ENCODE results near the gene CEACAM16.
"Not testable (repeated sequence)": the region's sequence is repeated elsewhere in the genome, so short reads cannot be mapped to it uniquely, and the experiment has no call there.

Gene CEACAM16

DNA sequence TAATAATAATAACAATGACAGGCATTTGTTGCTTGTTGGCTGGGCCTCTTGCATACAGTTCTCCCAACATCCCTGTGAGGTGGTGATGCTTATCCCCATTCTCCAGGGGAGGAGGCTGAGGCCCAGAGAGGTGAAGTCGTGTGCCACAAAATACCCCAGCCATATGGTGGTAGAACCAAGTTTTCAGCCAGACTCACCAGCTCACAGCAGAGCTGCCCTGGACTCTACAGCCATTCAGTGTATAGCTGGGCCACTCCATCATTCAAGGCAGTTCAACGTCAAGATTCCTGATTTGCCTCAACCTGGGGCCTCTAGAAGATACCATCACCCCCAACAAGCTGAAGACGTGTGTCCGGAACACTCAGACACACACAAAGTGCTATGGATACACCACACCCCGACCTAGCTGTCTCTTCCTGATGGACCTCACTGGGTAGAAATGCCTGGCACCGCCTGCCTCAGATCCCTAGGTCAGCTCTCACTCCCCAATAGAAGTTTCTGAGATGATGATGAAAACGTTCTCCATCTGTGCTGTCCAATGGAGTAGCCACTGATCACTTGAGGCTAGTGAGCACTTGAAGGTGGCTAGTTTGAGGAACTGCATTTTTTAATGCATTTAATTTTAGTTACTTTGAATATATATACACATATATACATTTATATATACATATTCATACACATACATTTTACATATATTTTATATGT is 31.9 kb upstream of the CEACAM16 start:
- H3K36me3 Mint-ChIP-seq (ENCODE audit: low read depth), result peaks cover 19% of the 10 kb centered on the region
- H3K27me3 Mint-ChIP-seq, result peaks cover 2% of the 10 kb centered on the region
- H3K27ac Mint-ChIP-seq, result no peak overlapping the region
- H3K4me1 Mint-ChIP-seq (ENCODE audit: low read depth), result no peaks in the 10 kb centered on the region
- intact Hi-C loops (cut with micrococcal nuclease), result no loop called here
- H3K9me3 Mint-ChIP-seq, result no peaks in the 10 kb centered on the region
- no peak overlapping the region for H3K4me3 Mint-ChIP-seq

DNA sequence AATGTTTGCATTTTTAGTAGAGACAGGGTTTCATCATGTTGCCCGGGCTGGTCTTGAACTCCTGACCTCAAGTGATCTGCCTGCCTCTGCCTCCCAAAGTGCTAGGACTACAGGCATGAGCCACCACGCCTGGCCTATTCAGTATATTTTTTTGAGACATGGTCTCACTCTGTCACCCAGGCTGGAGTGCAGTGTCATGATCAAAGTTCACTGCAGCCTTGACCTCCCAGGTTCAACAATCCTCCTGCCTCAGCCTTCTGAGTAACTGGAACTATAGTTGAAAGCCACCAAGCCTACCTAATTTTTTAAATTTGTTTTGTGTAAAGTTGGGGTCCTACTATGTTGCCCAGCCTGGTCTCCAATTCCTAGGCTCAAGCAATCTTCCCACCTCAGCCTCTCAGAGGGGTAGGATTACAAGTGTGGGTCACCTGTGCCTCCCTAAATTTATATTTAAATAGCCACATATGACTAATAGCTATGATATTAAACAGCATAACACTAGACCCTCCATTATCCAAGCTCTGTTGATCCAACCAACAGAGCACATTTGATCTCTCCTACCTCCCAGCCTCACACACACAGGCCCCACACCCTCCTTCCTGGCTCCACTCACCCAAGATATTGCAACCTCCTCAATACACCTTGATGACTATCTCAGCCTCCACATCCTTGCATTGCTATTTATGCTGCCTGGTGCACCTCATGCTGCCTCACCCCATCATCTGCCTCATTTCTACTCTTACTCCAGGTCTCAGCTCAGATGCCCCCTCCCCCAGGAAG is 29.8 kb upstream of the CEACAM16 start:
- intact Hi-C loops (cut with micrococcal nuclease), result no loop called here
- no peak overlapping the region for H3K27ac Mint-ChIP-seq
- peaks cover 2% of the 10 kb centered on the region for H3K27me3 Mint-ChIP-seq

DNA sequence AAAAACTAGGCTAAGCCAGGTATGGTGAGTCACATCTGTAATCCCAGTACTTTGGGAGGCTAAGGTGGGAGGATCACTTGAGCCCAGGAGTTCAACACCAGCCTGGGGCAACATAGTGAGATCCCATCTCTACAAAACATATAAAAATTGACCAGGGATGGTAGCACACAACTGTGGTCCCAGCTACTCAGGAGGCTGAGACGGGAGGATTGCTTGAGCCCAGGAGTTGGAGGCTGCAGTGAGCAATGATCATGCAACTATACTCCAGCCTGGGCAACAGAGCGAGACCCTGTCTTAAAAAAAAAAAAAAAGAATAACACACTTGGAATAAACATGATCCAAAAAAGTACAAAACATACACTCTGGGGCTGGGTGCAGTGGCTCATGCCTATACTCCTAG is 28.9 kb upstream of the CEACAM16 start:
- H3K4me3 Mint-ChIP-seq; intact Hi-C loops (cut with micrococcal nuclease); H3K27me3 Mint-ChIP-seq; H3K27ac Mint-ChIP-seq; H3K36me3 Mint-ChIP-seq (ENCODE audit: low read depth); H3K4me1 Mint-ChIP-seq (ENCODE audit: low read depth); H3K9me3 Mint-ChIP-seq: not testable (repeated sequence)

More for the DNA sequence above, 29.8 kb upstream of the CEACAM16 start:
- no peaks in the 10 kb centered on the region for H3K9me3 Mint-ChIP-seq
- H3K4me1 Mint-ChIP-seq (ENCODE audit: low read depth), result no peaks in the 10 kb centered on the region
- H3K36me3 Mint-ChIP-seq (ENCODE audit: low read depth), result no peaks in the 10 kb centered on the region
- H3K4me3 Mint-ChIP-seq, result no peak overlapping the region

GRCh38 chr19:44671400-44671799 is 27.6 kb upstream of the CEACAM16 start, which contains the start of gene CEACAM19:
Gene CEACAM19 (plus strand): TSS chr19:44671482. CDS start chr19:44671932, 450 bp downstream.
- H3K27me3 Mint-ChIP-seq, result peaks cover 3% of the 10 kb centered on the region

DNA sequence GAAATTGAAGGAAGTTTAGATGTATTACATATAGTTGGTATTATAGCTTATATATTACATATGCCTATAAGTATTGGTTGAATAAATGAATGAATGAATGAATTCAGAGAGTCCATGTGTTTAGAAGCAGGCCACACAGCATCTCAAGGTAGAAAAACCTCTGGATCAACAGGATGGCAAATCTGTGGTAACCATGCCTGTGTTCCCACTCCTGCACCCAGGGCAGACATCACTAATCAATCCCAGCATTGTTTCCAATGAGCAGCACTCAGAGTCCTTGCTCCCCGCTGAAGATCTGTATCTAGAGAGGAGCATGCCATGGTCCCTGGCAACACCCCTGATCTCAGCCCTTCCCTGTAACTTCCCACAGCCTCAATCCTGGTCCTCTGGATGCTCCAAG is 26.7 kb upstream of the CEACAM16 start:
- peaks cover 4% of the 10 kb centered on the region for H3K4me1 Mint-ChIP-seq (ENCODE audit: low read depth)
- H3K36me3 Mint-ChIP-seq (ENCODE audit: low read depth), result no peaks in the 10 kb centered on the region
- H3K4me3 Mint-ChIP-seq, result no peak overlapping the region
- H3K9me3 Mint-ChIP-seq, result no peaks in the 10 kb centered on the region
- peaks cover 3% of the 10 kb centered on the region for H3K27me3 Mint-ChIP-seq
- no peak overlapping the region for H3K27ac Mint-ChIP-seq
- intact Hi-C loops (cut with micrococcal nuclease), result no loop called here

More at GRCh38 chr19:44671400-44671799, 27.6 kb upstream of the CEACAM16 start, which contains the start of gene CEACAM19:
- Mint-ChIP-seq H3K27ac (no peak within 1 kb of the TSS), H3K4me1 (ENCODE audit: low read depth) (no peaks in the 10 kb centered on the region), H3K9me3 (no peaks in the 10 kb centered on the region), H3K4me3 (no peak within 1 kb of the TSS), H3K36me3 (ENCODE audit: low read depth) (no peaks in the 10 kb centered on the region)
- intact Hi-C loops (cut with micrococcal nuclease), result no loop called here

- Mint-ChIP-seq H3K36me3 (ENCODE audit: low read depth) (no peaks in the 10 kb centered on the region), H3K4me1 (ENCODE audit: low read depth) (peaks cover 10% of the 10 kb centered on the region), H3K27ac (no peak overlapping the region), H3K27me3 (peaks cover 3% of the 10 kb centered on the region), H3K9me3 (no peaks in the 10 kb centered on the region), H3K4me3 (no peak overlapping the region)
- intact Hi-C loops (cut with micrococcal nuclease), result no loop called here
Measured at GRCh38 chr19:44673510-44673909, 25.4 kb upstream of the CEACAM16 start.

DNA sequence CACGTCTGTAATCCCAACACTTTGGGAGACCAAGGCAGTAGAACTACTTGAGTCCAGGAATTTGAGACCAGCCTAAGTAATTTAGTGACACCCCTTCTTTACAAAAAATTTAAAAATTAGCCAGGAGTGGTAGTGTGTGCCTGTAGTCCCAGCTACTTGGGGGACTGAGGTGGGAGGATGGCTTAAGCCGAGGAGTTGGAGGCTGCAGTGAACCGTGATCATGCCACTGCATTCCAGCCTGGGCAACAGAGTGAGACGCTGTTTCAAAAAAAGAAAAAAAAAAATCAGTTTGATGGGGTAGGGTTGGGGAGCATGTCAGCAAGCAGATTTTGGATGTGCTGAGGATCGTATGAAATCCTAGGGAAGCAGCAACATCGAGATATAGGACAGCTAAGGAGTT is 23.4 kb upstream of the CEACAM16 start:
- no peaks in the 10 kb centered on the region for H3K36me3 Mint-ChIP-seq (ENCODE audit: low read depth)
- peaks cover 3% of the 10 kb centered on the region for H3K27me3 Mint-ChIP-seq
- intact Hi-C loops (cut with micrococcal nuclease), result no loop called here

DNA sequence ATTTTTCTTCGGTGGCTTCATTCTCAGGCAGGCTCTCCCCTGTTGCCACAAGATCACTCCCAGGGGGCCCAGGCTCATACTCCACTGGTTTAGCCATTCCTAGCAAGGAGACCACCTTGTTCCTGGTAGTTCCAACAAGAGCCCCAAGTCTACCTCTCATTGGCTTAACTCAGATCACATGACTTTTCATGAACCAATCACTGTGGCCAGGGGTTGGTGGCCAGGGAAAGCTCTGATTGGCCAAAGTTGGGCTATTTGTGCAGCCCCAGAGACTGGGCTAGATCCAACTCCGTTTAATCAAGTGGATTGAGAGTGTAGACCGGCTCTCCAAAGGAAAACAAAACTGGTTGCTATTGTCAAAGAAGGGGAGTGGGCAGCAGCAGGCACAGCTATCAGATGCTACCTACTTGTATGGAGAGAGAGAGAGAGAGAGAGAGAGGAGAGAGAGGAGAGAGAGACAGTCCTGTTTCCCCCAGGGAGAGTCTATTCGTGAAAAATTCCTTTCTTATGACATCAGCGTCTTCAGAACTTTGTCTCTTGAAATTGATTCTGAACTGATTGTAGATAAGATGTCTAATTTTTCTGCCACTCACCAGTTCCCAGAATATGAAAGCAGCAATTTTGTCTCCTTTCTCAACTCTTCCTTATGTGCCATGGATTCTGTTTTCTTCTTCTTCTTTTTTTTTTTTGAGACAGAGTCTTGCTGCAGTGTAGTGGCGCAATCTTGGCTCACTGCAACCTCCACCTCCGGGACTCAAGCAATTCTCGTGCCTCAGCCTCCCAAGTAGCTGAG is 21.7 kb upstream of the CEACAM16 start:
- Mint-ChIP-seq H3K27ac (peak overlapping the region; percentile 2), H3K9me3 (no peaks in the 10 kb centered on the region), H3K4me1 (ENCODE audit: low read depth) (peaks cover 10% of the 10 kb centered on the region), H3K36me3 (ENCODE audit: low read depth) (no peaks in the 10 kb centered on the region), H3K27me3 (peaks cover 1% of the 10 kb centered on the region), H3K4me3 (no peak overlapping the region)
- intact Hi-C loops (cut with micrococcal nuclease), result no loop called here

More for the DNA sequence above, 23.4 kb upstream of the CEACAM16 start:
- no peak overlapping the region for H3K4me3 Mint-ChIP-seq
- H3K27ac Mint-ChIP-seq, result no peak overlapping the region
- no peaks in the 10 kb centered on the region for H3K9me3 Mint-ChIP-seq
- H3K4me1 Mint-ChIP-seq (ENCODE audit: low read depth), result peaks cover 10% of the 10 kb centered on the region

- no peaks in the 10 kb centered on the region for H3K27me3 Mint-ChIP-seq
- peaks cover 38% of the 10 kb centered on the region for H3K4me1 Mint-ChIP-seq (ENCODE audit: low read depth)
- H3K9me3 Mint-ChIP-seq, result no peaks in the 10 kb centered on the region
- intact Hi-C loops (cut with micrococcal nuclease), result no loop called here
- H3K4me3 Mint-ChIP-seq, result no peak overlapping the region
- H3K36me3 Mint-ChIP-seq (ENCODE audit: low read depth), result no peaks in the 10 kb centered on the region
- H3K27ac Mint-ChIP-seq, result no peak overlapping the region
Measured at GRCh38 chr19:44680536-44680935, 18.4 kb upstream of the CEACAM16 start.

DNA sequence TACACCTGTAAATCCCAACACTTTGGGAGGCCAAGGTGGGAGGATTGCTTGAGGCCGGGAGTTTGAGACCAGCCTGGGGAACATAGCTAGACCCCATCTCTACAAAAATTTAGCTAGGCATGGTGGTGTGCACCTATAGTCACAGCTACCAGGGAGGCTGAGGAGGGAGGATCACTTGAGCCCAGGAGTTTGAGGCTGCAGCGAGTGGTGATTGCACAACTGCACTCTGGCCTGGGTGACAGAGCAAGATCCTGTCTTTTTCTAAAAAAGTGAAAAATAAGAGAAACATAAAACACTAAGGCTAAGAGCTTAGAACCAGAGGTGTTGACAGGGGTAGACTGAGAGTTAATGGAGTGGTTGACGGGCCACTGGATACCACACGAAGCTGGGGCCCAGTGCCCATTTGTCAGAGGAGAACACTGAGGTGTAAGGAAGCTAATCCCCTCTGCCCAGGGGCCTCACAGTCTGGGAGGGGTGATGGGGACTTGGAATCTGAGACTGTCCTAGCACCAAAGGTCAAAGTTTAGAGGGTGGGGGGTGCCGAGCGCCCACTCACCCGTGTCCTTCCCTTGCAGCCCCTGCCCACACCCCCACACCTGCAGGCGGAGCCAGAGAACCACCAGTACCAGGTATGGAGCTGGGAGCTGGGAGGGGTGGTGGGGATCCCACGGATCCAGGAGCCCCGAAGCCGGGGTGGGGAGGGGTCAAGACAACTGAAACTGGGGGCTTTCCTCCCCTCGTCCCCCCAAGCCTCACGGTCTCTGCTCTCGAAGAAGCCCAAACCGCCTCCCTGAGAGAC is 16.8 kb upstream of the CEACAM16 start:
- no peaks in the 10 kb centered on the region for H3K9me3 Mint-ChIP-seq
- H3K4me3 Mint-ChIP-seq, result no peak overlapping the region
- H3K27me3 Mint-ChIP-seq, result no peaks in the 10 kb centered on the region
- H3K4me1 Mint-ChIP-seq (ENCODE audit: low read depth), result peaks cover 49% of the 10 kb centered on the region
- intact Hi-C loops (cut with micrococcal nuclease), result no loop called here
- H3K27ac Mint-ChIP-seq, result no peak overlapping the region
- H3K36me3 Mint-ChIP-seq (ENCODE audit: low read depth), result no peaks in the 10 kb centered on the region

GRCh38 chr19:44682807-44683206 is 16.1 kb upstream of the CEACAM16 start:
- peak overlapping the region; percentile 81 for H3K27ac Mint-ChIP-seq
- no peaks in the 10 kb centered on the region for H3K9me3 Mint-ChIP-seq
- no peaks in the 10 kb centered on the region for H3K36me3 Mint-ChIP-seq (ENCODE audit: low read depth)
- H3K4me1 Mint-ChIP-seq (ENCODE audit: low read depth), result peaks cover 45% of the 10 kb centered on the region
- H3K4me3 Mint-ChIP-seq, result no peak overlapping the region
- no peaks in the 10 kb centered on the region for H3K27me3 Mint-ChIP-seq
- intact Hi-C loops (cut with micrococcal nuclease), result no loop called here

- Mint-ChIP-seq H3K4me1 (ENCODE audit: low read depth) (peaks cover 53% of the 10 kb centered on the region), H3K36me3 (ENCODE audit: low read depth) (no peaks in the 10 kb centered on the region), H3K27me3 (no peaks in the 10 kb centered on the region), H3K27ac (peak overlapping the region; percentile 81), H3K9me3 (no peaks in the 10 kb centered on the region), H3K4me3 (no peak overlapping the region)
- intact Hi-C loops (cut with micrococcal nuclease), result no loop called here
Measured at GRCh38 chr19:44683434-44684210, 15.3 kb upstream of the CEACAM16 start.

DNA sequence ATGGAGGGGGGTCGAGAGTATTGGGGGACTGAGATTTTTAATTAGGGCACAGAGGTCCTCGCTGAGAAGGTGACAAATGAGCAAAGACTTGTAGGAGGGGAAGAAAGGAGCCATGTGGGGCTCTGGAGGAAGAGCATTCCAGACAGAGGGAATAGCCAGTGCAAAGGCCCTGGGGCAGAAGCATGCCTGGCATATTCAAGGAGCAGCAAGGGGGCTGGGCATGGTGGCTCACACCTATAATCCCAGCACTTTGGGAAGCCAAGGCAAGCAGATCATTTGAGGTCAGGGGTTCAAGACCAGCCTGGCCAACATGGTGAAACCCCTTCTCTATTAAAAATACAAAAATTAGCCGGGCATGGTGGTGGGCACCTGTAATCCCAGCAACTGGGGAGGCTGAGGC is 14.6 kb upstream of the CEACAM16 start:
- H3K9me3 Mint-ChIP-seq; H3K27me3 Mint-ChIP-seq; H3K36me3 Mint-ChIP-seq (ENCODE audit: low read depth); intact Hi-C loops (cut with micrococcal nuclease): not testable (repeated sequence)
- Mint-ChIP-seq H3K27ac (peak overlapping the region; percentile 81), H3K4me3 (peak overlapping the region; percentile 18), H3K4me1 (ENCODE audit: low read depth) (peaks cover 60% of the 10 kb centered on the region)

All from dendritic cell treated with granulocyte-macrophage colony-stimulating factor and Interleukin-4, amounts not matched to agents 40 ng/mL and 50 ng/mL, for 4 days (primary cell).